Astrocyte (in vitro differentiated cells and primary cell): ENCODE results near the gene ELANE. TPM values are rescaled to one million over a fixed set of nuclear protein-coding genes. Genes with fewer than 3 reads are reported as not detected.
A peak's percentile ranks its signal among the peaks of the same experiment; 100 is the strongest.

Experiments
- DNase-seq: peaks from one replicate; pipeline ENCODE4 v3.0.0-alpha.2; 2010; ENCODE audit warnings: low read depth
- FAIRE-seq: peaks from 2 replicates; lab custom pipeline; 2011; peaks lifted over from hg19 to GRCh38; lab: Jason Lieb, UNC
- H2AFZ ChIP-seq: 2 replicates; pipeline ENCODE4 v1.6.0; 2012; ENCODE audit warnings: low read depth, low read length, inconsistent platforms
- H3K27ac ChIP-seq: 2 replicates; pipeline ENCODE4 v1.5.1; 2011; ENCODE audit warnings: low read depth, low read length, inconsistent platforms
- H3K27me3 ChIP-seq: 2 replicates; pipeline ENCODE4 v1.6.0; 2011; ENCODE audit warnings: low read length, inconsistent platforms; ENCODE audit not compliant: insufficient read depth
- H3K36me3 ChIP-seq: 2 replicates; pipeline ENCODE4 v1.5.1; 2011; ENCODE audit warnings: low read length, inconsistent platforms; ENCODE audit not compliant: insufficient read depth
- H3K4me1 ChIP-seq: 2 replicates; pipeline ENCODE4 v1.5.1; 2011; ENCODE audit warnings: low read length, inconsistent platforms; ENCODE audit not compliant: insufficient read depth
- H3K4me2 ChIP-seq: 2 replicates; pipeline ENCODE4 v1.6.0; 2012; ENCODE audit warnings: low read length, inconsistent platforms
- H3K4me3 ChIP-seq: 2 replicates; pipeline ENCODE4 v1.5.1; 2011; ENCODE audit warnings: low read depth, mild to moderate bottlenecking, low read length, inconsistent platforms; ENCODE audit not compliant: insufficient read depth
- H3K79me2 ChIP-seq: 2 replicates; pipeline ENCODE4 v1.6.0; 2012; ENCODE audit warnings: mild to moderate bottlenecking, low read length, inconsistent platforms; ENCODE audit not compliant: insufficient read depth
- H3K9ac ChIP-seq: 2 replicates; pipeline ENCODE4 v1.6.0; 2012; ENCODE audit warnings: mild to moderate bottlenecking, low read length, inconsistent platforms
- H3K9me3 ChIP-seq: 2 replicates; pipeline ENCODE4 v1.5.1; 2012; ENCODE audit warnings: low read depth, mild to moderate bottlenecking, low read length, inconsistent platforms; ENCODE audit not compliant: insufficient read depth
- H4K20me1 ChIP-seq: 2 replicates; pipeline ENCODE4 v1.6.0; 2012; ENCODE audit warnings: low read length, inconsistent platforms; ENCODE audit not compliant: insufficient read depth
- H3K27ac Mint-ChIP-seq: one replicate; pipeline ENCODE4 v1.8.0; 2021; ENCODE audit warnings: mild to moderate bottlenecking, mixed read lengths; ENCODE audit not compliant: unreplicated experiment
- H3K27me3 Mint-ChIP-seq: one replicate; pipeline ENCODE4 v1.8.0; 2021; ENCODE audit warnings: low read depth, mixed read lengths; ENCODE audit not compliant: unreplicated experiment
- H3K36me3 Mint-ChIP-seq: one replicate; pipeline ENCODE4 v1.8.0; 2021; ENCODE audit warnings: low read depth, mixed read lengths; ENCODE audit not compliant: unreplicated experiment
- H3K4me1 Mint-ChIP-seq: one replicate; pipeline ENCODE4 v1.8.0; 2021; ENCODE audit warnings: low read depth, mixed read lengths; ENCODE audit not compliant: unreplicated experiment
- H3K4me3 Mint-ChIP-seq: one replicate; pipeline ENCODE4 v1.8.0; 2021; ENCODE audit warnings: mild to moderate bottlenecking, moderate library complexity, mixed read lengths; ENCODE audit not compliant: unreplicated experiment
- H3K9me3 Mint-ChIP-seq: one replicate; pipeline ENCODE4 v1.8.0; 2021; ENCODE audit warnings: mild to moderate bottlenecking, mixed read lengths; ENCODE audit not compliant: unreplicated experiment
- CTCF ChIP-seq: IDR thresholded peaks from 2 replicates; pipeline ENCODE4 v1.5.1; 2011; ENCODE audit warnings: low read depth, mild to moderate bottlenecking, inconsistent platforms, low read length, moderate library complexity; ENCODE audit not compliant: insufficient read depth
- EZH2 ChIP-seq: IDR thresholded peaks from 2 replicates; pipeline ENCODE4 v1.6.1; 2012; ENCODE audit warnings: mild to moderate bottlenecking, low read length, inconsistent platforms; ENCODE audit not compliant: insufficient read depth
- total RNA-seq: library from RNA; stranded (reverse); gene quantifications from 2 replicates; pipeline ENCODE4 v1.2.1, GENCODE V29; 2021

Gene ELANE
- total RNA-seq, 1 donor from 2014 or later = not detected

GRCh38 chr19:843180-843835 lies 8.8 kb upstream of the ELANE start:
- Histone ChIP-seq H3K9ac (no peak overlapping the region), H3K4me2 (peak overlapping the region; percentile 15), H3K27me3 (peaks cover 22% of the 10 kb centered on the region), H3K79me2 (no peaks in the 10 kb centered on the region), H3K9me3 (no peaks in the 10 kb centered on the region), H3K36me3 (no peaks in the 10 kb centered on the region), H3K4me3 (no peak overlapping the region), H3K27ac (no peak overlapping the region), H2AFZ (no peak overlapping the region), H4K20me1 (no peaks in the 10 kb centered on the region), H3K4me1 (no peaks in the 10 kb centered on the region)
- H3K9me3 Mint-ChIP-seq = no peaks in the 10 kb centered on the region
- peaks cover 29% of the 10 kb centered on the region for H3K27me3 Mint-ChIP-seq
- no peaks in the 10 kb centered on the region for H3K36me3 Mint-ChIP-seq
- no peak overlapping the region for H3K4me3 Mint-ChIP-seq
- FAIRE-seq (no peak), DNase-seq (no peak)
- TF ChIP-seq CTCF (no peak), EZH2 (peak; percentile 78)
- H3K27ac Mint-ChIP-seq = no peak overlapping the region
- H3K4me1 Mint-ChIP-seq = no peaks in the 10 kb centered on the region

- H3K27me3 Mint-ChIP-seq = peaks cover 31% of the 10 kb centered on the region
- no peak for DNase-seq
- H2AFZ ChIP-seq = no peak overlapping the region
Measured at GRCh38 chr19:843836-844545, 8.1 kb upstream of the ELANE start.

More at GRCh38 chr19:843836-844545, 8.1 kb upstream of the ELANE start:
- H3K27ac Mint-ChIP-seq = no peak overlapping the region
- no peaks in the 10 kb centered on the region for H3K36me3 Mint-ChIP-seq
- peaks cover 22% of the 10 kb centered on the region for H3K27me3 ChIP-seq
- H3K4me2 ChIP-seq = peak overlapping the region; percentile 15
- no peaks in the 10 kb centered on the region for H3K79me2 ChIP-seq
- no peaks in the 10 kb centered on the region for H3K9me3 Mint-ChIP-seq
- no peak overlapping the region for H3K4me3 Mint-ChIP-seq
- H3K27ac ChIP-seq = no peak overlapping the region
- no peaks in the 10 kb centered on the region for H3K9me3 ChIP-seq
- H3K4me3 ChIP-seq = no peak overlapping the region
- H4K20me1 ChIP-seq = no peaks in the 10 kb centered on the region
- H3K4me1 ChIP-seq = no peaks in the 10 kb centered on the region
- TF ChIP-seq CTCF (no peak), EZH2 (no peak)
- H3K9ac ChIP-seq = no peak overlapping the region
- H3K36me3 ChIP-seq = no peaks in the 10 kb centered on the region
- no peak for FAIRE-seq
- no peaks in the 10 kb centered on the region for H3K4me1 Mint-ChIP-seq
